ENCODE data around the gene NEXMIF. TPM values are rescaled to one million over a fixed set of nuclear protein-coding genes. Genes with fewer than 3 reads are reported as not detected.
"Not testable (repeated sequence)": the region's sequence is repeated elsewhere in the genome, so short reads cannot be mapped to it uniquely, and the experiment has no call there.

Gene NEXMIF
- total and polyA plus RNA-seq, 7 donors: 0.17 to 7.3 (median 4.7) TPM; not detected in 1

DNA sequence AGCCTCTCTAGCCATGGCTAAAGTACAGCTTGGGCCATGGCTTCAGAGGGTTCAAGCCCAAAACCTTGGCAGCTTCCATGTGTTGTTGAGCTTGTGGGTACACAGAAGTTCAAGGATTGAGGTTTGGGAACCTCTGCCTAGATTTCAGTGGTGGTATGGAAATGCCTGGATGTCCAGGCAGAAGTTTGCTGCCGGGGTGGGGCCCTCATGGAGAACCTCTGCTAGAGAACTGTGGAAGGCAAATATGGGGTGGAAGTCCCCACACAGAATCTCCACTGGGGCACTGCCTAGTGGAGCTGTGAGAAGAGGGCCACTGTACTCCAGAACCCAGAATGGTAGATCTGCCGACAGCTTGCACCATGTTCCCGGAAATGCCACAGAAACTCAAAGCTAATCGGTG lies 59.5 kb downstream of the NEXMIF start:
- 96 to 99% methylated on average over 4 of the region's 4 CpGs for WGBS, 2 donors
- no peak for DNase-seq
- H3K9me3 ChIP-seq: peaks cover 0 to 8% (median 0%) of the 10 kb centered on the region in 4 donors
- H3K27me3 ChIP-seq: no peaks in the 10 kb centered on the region
- H3K36me3 ChIP-seq: no peaks in the 10 kb centered on the region
- intact Hi-C loops (cut with DNase I): no loop called here
- H3K4me1 ChIP-seq: no peaks in the 10 kb centered on the region
- TF ChIP-seq EP300 (IDR thresholded peaks at IDR 0.05): no peak
- no peak for TF ChIP-seq POLR2A (IDR thresholded peaks at IDR 0.05)
- TF ChIP-seq, protein P1, sequence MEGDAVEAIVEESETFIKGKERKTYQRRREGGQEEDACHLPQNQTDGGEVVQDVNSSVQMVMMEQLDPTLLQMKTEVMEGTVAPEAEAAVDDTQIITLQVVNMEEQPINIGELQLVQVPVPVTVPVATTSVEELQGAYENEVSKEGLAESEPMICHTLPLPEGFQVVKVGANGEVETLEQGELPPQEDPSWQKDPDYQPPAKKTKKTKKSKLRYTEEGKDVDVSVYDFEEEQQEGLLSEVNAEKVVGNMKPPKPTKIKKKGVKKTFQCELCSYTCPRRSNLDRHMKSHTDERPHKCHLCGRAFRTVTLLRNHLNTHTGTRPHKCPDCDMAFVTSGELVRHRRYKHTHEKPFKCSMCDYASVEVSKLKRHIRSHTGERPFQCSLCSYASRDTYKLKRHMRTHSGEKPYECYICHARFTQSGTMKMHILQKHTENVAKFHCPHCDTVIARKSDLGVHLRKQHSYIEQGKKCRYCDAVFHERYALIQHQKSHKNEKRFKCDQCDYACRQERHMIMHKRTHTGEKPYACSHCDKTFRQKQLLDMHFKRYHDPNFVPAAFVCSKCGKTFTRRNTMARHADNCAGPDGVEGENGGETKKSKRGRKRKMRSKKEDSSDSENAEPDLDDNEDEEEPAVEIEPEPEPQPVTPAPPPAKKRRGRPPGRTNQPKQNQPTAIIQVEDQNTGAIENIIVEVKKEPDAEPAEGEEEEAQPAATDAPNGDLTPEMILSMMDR (IDR thresholded peaks at IDR 0.05): no peak
- TF ChIP-seq POLR2AphosphoS5 (IDR thresholded peaks at IDR 0.05): no peak
- no peak overlapping the region for H3K27ac ChIP-seq
- no peak overlapping the region for H3K4me3 ChIP-seq

DNA sequence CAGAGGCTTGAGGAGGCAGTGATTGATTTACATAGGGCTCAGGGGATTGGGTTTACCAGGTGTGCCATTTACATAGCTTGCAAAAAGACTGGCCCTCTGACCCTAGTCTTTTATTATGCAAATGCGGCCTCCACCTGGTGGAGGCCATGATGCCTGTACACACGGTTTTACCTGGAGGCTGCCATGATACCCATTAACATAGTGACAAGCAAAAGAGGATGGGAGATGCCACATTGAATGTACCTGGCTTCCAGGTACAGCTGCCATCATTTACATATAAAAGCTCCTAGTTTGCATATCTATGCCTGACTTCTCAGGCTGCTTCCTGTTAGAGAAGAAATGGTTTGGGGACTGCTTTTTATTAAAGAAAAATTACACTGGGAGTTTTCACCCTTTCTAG lies 72.0 kb downstream of the NEXMIF start:
- Histone ChIP-seq H3K4me3 (no peak overlapping the region), H3K9me3 (peaks cover 0 to 7% (median 0%) of the 10 kb centered on the region in 4 donors), H3K4me1 (no peaks in the 10 kb centered on the region), H3K27me3 (no peaks in the 10 kb centered on the region), H3K36me3 (no peaks in the 10 kb centered on the region), H3K27ac (no peak overlapping the region)
- intact Hi-C loops (cut with DNase I): no loop called here
- WGBS, 2 donors: 80 to 91% methylated on average over 2 of the region's 2 CpGs
- no peak for DNase-seq
- no peak for TF ChIP-seq EP300 (IDR thresholded peaks at IDR 0.05)
- TF ChIP-seq POLR2A (IDR thresholded peaks at IDR 0.05): no peak
- no peak for TF ChIP-seq POLR2AphosphoS5 (IDR thresholded peaks at IDR 0.05)
- TF ChIP-seq, protein P1 (IDR thresholded peaks at IDR 0.05): no peak

GRCh38 chrX:74835566-74835965 lies 89.7 kb downstream of the NEXMIF start:
- intact Hi-C loops (cut with DNase I): no loop called here
- no peaks in the 10 kb centered on the region for H3K36me3 ChIP-seq
- DNase-seq: no peak
- H3K27ac ChIP-seq: no peak overlapping the region
- no peak overlapping the region for H3K4me3 ChIP-seq
- TF ChIP-seq EP300 (IDR thresholded peaks at IDR 0.05) (no peak), POLR2AphosphoS5 (IDR thresholded peaks at IDR 0.05) (no peak)
- H3K27me3 ChIP-seq: no peaks in the 10 kb centered on the region
- no peaks in the 10 kb centered on the region for H3K4me1 ChIP-seq
- no peaks in the 10 kb centered on the region for H3K9me3 ChIP-seq

DNA sequence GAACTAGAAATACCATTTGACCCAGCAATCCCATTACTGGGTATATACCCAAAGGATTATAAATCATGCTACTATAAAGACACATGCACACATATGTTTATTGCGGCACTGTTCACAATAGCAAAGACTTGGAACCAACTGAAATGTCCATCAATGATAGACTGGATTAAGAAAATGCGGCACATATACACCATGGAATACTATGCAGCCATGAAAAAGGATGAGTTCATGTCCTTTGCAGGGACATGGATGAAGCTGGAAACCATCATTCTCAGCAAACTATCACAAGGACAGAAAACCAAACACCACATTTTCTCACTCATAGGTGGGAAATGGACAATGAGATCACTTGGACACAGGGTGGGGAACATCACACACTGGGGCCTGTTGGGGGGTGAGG lies 105.5 kb downstream of the NEXMIF start:
- H3K9me3 ChIP-seq; intact Hi-C loops (cut with DNase I); H3K4me1 ChIP-seq; H3K4me3 ChIP-seq; H3K36me3 ChIP-seq; H3K27me3 ChIP-seq; DNase-seq; H3K27ac ChIP-seq: not testable (repeated sequence)
- 91 to 96% methylated on average over 2 of the region's 2 CpGs for WGBS, 2 donors

DNA sequence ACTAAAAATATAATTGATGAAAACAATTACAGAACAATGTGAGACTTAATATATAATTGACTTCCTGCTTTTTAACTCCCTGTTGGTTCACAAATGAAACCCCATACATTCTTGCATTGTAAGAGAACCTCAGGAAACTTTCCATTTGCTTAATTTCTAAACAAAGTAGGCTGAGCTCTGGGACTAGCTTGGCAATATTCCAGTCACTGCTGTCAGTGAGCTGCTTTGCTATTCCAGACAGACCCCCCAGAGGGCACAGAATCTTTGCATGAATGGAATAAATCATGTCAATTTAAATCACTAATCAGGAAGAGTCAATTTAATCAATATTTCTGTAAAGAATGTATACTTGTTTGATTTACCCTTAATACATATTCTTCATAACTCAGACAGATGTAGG lies 110.6 kb downstream of the NEXMIF start:
- no peaks in the 10 kb centered on the region for H3K4me1 ChIP-seq
- H3K27ac ChIP-seq: no peak overlapping the region
- H3K27me3 ChIP-seq: no peaks in the 10 kb centered on the region
- H3K9me3 ChIP-seq: no peaks in the 10 kb centered on the region
- intact Hi-C loops (cut with DNase I): no loop called here
- no peaks in the 10 kb centered on the region for H3K36me3 ChIP-seq
- no peak overlapping the region for H3K4me3 ChIP-seq
- TF ChIP-seq, protein P1 (IDR thresholded peaks at IDR 0.05): no peak
- TF ChIP-seq EP300 (IDR thresholded peaks at IDR 0.05): no peak
- no peak for TF ChIP-seq POLR2A (IDR thresholded peaks at IDR 0.05)
- TF ChIP-seq POLR2AphosphoS5 (IDR thresholded peaks at IDR 0.05): no peak
- DNase-seq: no peak

GRCh38 chrX:74804574-74804973 lies 120.7 kb downstream of the NEXMIF start:
- TF ChIP-seq POLR2AphosphoS5 (IDR thresholded peaks at IDR 0.05): no peak
- TF ChIP-seq, protein P1 (IDR thresholded peaks at IDR 0.05): no peak
- TF ChIP-seq POLR2A (IDR thresholded peaks at IDR 0.05): no peak
- TF ChIP-seq EP300 (IDR thresholded peaks at IDR 0.05): no peak
- no peak overlapping the region for H3K27ac ChIP-seq
- intact Hi-C loops (cut with DNase I): no loop called here

More at GRCh38 chrX:74804574-74804973, 120.7 kb downstream of the NEXMIF start:
- Histone ChIP-seq H3K27me3 (no peaks in the 10 kb centered on the region), H3K36me3 (no peaks in the 10 kb centered on the region), H3K4me1 (no peaks in the 10 kb centered on the region), H3K4me3 (no peak overlapping the region), H3K9me3 (no peaks in the 10 kb centered on the region)
- WGBS, 2 donors: 70 to 84% methylated on average over 5 of the region's 5 CpGs
- no peak for DNase-seq
